Activated gamma-delta T cell (primary cell): Measurements from ENCODE around the gene PRKAG2.

Source experiments
- DNase-seq: peaks from one replicate; lab custom pipeline; 2025; lab: John Stamatoyannopoulos, UW

PRKAG2 gene

GRCh38 chr7:151726652-151727578 is 150.0 kb downstream of the PRKAG2 start:
- DNase-seq, result no peak

GRCh38 chr7:151725844-151726651 is 150.9 kb downstream of the PRKAG2 start:
- no peak for DNase-seq

DNA sequence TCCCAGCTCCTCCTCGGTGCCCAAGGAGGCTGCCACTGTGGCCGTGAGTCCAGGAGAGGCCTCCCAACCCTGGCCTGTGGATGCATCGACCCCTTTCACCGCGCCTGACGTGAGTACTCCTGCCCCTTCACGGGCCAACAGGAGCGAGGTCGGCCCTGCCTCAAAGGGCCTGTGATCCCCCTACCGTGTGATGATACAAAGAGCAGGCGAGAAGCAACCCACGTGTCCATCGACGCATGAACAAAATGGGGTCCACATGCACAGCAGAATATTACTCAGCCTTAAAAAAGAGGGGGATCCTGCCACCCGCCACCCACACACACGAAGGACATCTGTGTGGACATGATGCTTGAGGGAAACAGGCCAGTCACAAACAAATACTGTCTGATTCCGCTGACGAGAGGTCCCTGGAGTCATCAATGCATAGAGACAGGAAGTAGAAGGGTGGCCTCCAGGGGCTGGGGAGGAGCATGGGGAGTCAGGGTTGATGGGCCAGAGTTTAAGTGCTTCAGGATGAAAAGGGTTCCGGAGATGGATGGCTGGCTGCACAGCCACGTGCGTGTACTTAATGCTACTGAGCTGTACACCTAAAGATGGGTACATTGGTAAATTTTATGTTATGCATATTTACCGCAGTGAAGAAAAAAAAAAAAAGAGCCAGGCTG is 151.9 kb downstream of the PRKAG2 start:
- DNase-seq, result no peak

GRCh38 chr7:151724250-151724915 is 152.5 kb downstream of the PRKAG2 start:
- no peak for DNase-seq

DNA sequence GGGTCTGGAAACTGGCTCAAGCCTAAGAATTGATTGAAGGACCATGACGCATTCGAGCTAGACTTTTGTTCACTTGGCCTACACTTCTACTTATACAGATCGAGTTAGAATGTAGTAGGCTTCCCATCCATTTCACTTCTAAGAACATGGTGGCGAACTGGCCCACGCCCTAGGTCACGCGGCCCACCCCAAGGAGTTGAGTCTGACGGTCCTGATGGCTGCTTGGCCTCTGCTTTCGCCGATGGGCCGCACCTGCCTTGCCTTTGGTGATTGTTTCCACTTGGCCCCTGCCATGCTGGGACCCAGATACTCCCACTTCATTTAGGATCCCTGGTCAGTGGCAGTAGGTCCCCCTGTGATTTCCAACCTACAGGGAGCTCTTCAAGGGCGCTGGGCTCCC is 153.6 kb downstream of the PRKAG2 start:
- DNase-seq, result no peak

DNA sequence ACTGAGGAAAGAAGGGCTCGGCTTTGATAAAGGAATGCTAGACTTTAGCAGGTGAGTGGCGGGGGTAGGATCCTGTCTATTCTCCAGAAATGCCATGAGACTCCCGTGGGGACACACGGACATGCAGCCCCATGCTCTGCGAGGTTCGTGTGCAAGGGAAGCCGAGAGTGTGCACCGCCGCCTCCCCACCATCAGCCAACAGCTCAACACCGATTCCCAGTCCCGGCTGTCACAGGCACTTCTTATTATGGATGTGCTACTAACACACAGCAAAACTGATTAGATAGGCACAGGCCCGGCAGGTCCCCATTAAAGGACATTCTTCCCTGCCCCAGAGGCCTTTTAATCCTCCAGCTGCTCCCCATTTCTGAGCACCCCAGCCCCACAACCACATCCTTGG is 154.4 kb downstream of the PRKAG2 start:
- no peak for DNase-seq

GRCh38 chr7:151721694-151722093 is 155.2 kb downstream of the PRKAG2 start:
- no peak for DNase-seq

DNA sequence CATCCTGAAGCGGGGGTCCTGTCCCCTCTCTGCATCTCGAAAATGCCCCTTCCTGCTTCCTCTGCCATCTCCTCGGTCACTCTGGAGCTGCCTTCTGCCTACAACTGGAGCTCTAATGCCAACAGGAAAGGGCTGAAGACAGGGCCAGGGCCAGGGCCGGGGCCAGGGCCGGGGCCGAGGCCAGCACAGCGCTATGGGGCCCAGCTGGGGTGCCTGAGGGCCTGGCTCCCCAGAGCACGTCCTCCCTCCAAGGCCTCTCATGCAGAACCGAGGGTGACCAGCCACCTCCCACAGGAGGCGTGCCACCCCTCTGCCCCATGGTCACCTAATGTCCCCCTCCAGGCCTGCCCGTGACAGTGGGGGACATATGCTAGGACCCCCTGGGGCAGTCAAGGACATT is 155.7 kb downstream of the PRKAG2 start:
- no peak for DNase-seq

- no peak for DNase-seq
Measured at GRCh38 chr7:151720280-151720679, 156.6 kb downstream of the PRKAG2 start.

- DNase-seq, result no peak
Measured at GRCh38 chr7:151719897-151720242, 157.0 kb downstream of the PRKAG2 start.

DNA sequence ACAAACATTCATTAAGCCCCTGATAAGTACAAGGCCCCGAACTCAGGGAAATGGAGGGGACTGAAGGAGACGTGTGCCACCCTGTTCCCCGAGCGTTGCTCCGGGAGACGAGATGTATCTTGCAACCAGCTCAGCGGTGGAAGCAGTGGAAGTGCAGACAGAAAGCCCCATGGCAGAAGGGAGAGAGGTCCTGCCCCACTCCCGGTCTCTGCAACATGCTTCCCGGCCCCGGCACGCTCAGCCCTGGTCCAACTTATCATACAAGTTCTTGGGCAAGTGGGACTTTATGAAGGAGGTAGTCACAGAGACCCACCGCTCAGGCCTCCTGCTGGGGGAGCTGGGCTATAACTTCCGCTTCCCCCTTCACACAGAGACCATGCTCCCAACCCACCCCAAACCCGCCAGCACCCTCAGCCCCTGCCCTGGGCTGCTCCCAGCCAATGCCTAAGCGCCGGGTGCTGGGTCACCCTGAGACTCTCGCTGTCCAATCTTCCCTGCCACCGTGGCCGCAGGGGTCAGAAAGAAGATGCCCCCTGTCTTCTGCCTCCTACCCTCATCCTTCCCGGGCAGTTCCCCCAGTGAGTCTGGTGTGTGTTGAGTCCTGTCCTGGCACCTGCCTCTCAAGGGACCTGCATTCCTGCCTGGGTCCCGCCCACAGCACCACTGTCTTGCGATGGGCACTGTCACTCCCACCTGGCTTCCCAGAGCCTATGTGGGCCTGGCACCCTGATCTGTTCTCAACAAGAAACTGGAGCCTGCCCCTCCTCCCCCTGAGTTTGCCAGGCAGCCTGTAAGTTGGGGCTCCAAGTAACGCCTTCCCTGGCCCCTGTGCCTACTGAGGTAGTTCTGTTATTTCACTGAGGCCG is 157.7 kb downstream of the PRKAG2 start:
- DNase-seq, result no peak

GRCh38 chr7:151717918-151718317 is 159.0 kb downstream of the PRKAG2 start:
- DNase-seq, result no peak

GRCh38 chr7:151717415-151717814 is 159.5 kb downstream of the PRKAG2 start:
- DNase-seq, result no peak

GRCh38 chr7:151716323-151716722 is 160.6 kb downstream of the PRKAG2 start:
- no peak for DNase-seq

DNA sequence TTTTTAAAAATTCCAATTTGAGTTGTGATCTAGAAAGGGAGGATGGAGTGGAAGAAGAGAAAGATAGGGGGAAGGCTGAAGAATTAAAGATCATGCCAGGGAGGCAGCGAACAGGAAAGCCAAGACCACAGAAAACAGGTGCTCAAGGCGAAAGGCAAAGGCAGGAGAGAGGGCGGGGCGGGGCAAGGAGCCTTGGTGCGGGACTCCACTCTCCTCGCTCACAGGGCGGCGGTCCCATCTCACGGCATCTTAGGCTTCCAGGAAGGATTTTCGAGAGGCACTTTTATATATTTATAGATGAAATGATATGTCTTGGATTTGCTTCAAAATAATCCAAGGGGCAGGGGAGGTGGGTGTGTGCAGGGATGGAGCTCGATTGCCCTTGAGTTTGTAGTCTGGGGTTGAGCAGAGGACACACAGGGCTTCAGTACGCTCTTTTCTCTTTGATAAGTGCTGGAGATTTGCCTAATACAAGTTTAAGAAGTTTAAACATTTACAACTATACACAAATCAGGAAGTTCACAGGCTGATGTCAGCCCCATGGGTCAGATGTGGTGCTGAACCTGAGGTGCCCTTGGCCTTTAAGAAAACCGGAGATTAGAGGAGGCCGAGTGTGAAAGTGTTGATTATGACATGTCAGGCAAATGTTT is 161.1 kb downstream of the PRKAG2 start:
- DNase-seq, result no peak

- DNase-seq, result no peak
Measured at GRCh38 chr7:151714201-151714600, 162.7 kb downstream of the PRKAG2 start.

DNA sequence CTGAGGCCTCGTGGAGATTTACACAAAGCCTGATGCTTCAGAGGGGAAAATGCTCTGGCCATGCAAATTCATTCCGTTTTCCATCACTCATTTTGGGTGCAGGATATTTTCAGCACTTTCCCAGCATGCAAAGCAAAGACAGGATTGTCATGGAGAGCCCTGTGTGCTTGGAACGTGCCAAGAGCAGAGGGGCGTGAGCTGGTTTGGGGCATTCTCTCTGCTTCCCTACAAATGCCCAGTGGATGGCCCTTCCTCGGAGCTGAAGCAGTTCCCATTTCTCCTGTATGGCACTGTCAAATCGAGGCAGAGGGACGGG is 164.1 kb downstream of the PRKAG2 start:
- no peak for DNase-seq

DNA sequence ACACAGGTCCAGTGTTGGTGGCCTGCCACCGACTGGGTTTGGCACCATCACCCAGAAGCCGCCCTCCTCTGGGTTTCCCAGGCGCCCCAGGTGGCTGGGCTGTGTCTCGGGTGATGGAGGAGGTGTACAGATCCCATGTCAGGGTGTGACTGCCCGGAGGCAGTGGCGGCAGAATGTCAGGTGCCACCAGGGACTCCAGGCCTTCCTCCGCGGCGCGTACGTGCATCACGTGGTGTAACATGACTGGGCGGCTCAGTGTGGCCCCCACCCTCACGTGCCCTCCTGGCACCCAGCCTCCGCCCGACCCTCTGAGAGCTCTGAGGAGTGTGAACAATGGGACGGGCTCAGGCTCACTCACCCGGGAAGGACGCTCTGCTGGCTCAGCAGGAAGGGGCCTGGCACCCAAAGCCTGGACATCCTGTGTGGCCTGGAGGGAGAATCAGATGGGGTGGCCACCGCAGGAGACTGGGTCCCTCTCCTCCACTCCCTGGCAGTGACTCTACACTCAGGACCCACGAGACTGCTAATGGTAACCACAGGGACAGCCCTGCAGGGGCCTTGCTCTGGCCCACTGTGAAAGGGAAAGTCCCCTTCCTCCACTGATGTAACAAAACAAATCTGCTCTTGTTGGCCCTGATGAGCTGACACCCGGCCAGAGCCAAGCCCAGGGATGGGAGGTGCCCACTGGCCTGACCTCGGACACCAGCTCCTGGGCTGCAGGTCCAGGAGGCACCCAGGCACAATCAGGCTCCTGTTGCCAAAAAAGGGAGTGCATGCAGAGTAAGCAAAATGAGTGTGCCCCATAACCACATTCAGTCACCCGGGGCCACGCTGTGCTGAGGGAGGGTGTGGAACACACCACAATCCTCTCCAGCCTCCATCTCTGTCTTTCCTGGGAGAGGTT is 164.8 kb downstream of the PRKAG2 start:
- DNase-seq, result no peak

- no peak for DNase-seq
Measured at GRCh38 chr7:151711435-151711872, 165.5 kb downstream of the PRKAG2 start.
